Loucy (cell line): ENCODE measurements around the gene GXYLT2.

Experiments
- H2AFZ ChIP-seq: fragments of 200-600 bp; sonication (generic); 2 replicates; pipeline ENCODE4 v1.6.0; 2016; ENCODE audit warnings: antibody characterized with exemption, mild to moderate bottlenecking, low read length, moderate library complexity
- H3F3A ChIP-seq: fragments of 200-600 bp; 2 replicates; pipeline ENCODE4 v1.6.0; 2016; ENCODE audit warnings: antibody characterized with exemption, low read depth, mild to moderate bottlenecking
- H3K27me3 ChIP-seq: fragments of 200-600 bp; sonication (generic); 2 replicates; pipeline ENCODE4 v1.6.1; 2014; ENCODE audit warnings: low read length, mild to moderate bottlenecking; ENCODE audit not compliant: insufficient read depth, poor library complexity, severe bottlenecking
- H3K36me3 ChIP-seq: fragments of 200-600 bp; sonication (generic); 2 replicates; pipeline ENCODE4 v1.6.1; 2016; ENCODE audit warnings: low read length; ENCODE audit not compliant: insufficient read depth
- H3K4me1 ChIP-seq: fragments of 200-600 bp; sonication (generic); 2 replicates; pipeline ENCODE4 v1.5.1; 2014; ENCODE audit warnings: low read length, mild to moderate bottlenecking; ENCODE audit not compliant: insufficient read depth, poor library complexity, severe bottlenecking
- H3K4me2 ChIP-seq: fragments of 200-600 bp; sonication (generic); 2 replicates; pipeline ENCODE4 v1.6.0; 2014; ENCODE audit warnings: antibody characterized with exemption, low read length, low read depth, mild to moderate bottlenecking; ENCODE audit not compliant: poor library complexity, severe bottlenecking
- H3K4me3 ChIP-seq: fragments of 200-600 bp; sonication (generic); 2 replicates; pipeline ENCODE4 v1.5.1; 2014; ENCODE audit warnings: low read length, mild to moderate bottlenecking, mixed read lengths; ENCODE audit not compliant: poor library complexity, severe bottlenecking
- H3K79me2 ChIP-seq: fragments of 200-600 bp; sonication (generic); 2 replicates; pipeline ENCODE4 v1.6.1; 2014; ENCODE audit warnings: low read length; ENCODE audit not compliant: insufficient read depth
- H3K9ac ChIP-seq: fragments of 200-600 bp; sonication (generic); 2 replicates; pipeline ENCODE4 v1.6.0; 2014; ENCODE audit warnings: mild to moderate bottlenecking, low read depth, low read length, moderate library complexity; ENCODE audit not compliant: poor library complexity, severe bottlenecking
- H3K9me2 ChIP-seq: fragments of 200-600 bp; sonication (generic); replicated peaks from 2 replicates; pipeline ENCODE4 v1.6.1; 2016; ENCODE audit warnings: low read depth, low read length, mixed read lengths
- H3K9me3 ChIP-seq: fragments of 200-600 bp; sonication (generic); 2 replicates; pipeline ENCODE4 v1.6.1; 2014; ENCODE audit warnings: mild to moderate bottlenecking, antibody characterized with exemption, low read length, low read depth; ENCODE audit not compliant: insufficient read depth
- H4K20me1 ChIP-seq: fragments of 200-600 bp; sonication (generic); 2 replicates; pipeline ENCODE4 v1.6.0; 2014; ENCODE audit warnings: antibody characterized with exemption, low read length, mild to moderate bottlenecking; ENCODE audit not compliant: insufficient read depth, poor library complexity, severe bottlenecking
- CTCF ChIP-seq: fragments of 200-600 bp; sonication (generic); conservative IDR thresholded peaks from 2 replicates; pipeline ENCODE4 v1.5.1; 2014; ENCODE audit warnings: mild to moderate bottlenecking, antibody characterized with exemption, low read length
- EZH2phosphoT487 ChIP-seq: fragments of 200-600 bp; IDR thresholded peaks from 2 replicates; pipeline ENCODE4 v1.6.1; 2018; ENCODE audit warnings: antibody characterized with exemption, mild to moderate bottlenecking, moderate library complexity, borderline replicate concordance

GXYLT2 gene

GRCh38 chr3:72950372-72950771, 62.5 kb downstream of the GXYLT2 start:
- Histone ChIP-seq H3K79me2 (no peaks in the 10 kb centered on the region), H3K9me2 (no peaks in the 10 kb centered on the region), H2AFZ (no peak overlapping the region), H3K9me3 (no peaks in the 10 kb centered on the region), H3K36me3 (no peaks in the 10 kb centered on the region), H3F3A (no peaks in the 10 kb centered on the region), H3K4me1 (no peaks in the 10 kb centered on the region), H3K27me3 (no peaks in the 10 kb centered on the region), H3K9ac (no peak overlapping the region), H3K4me2 (no peak overlapping the region), H3K4me3 (no peak overlapping the region), H4K20me1 (no peaks in the 10 kb centered on the region)
- TF ChIP-seq EZH2phosphoT487 (no peak), CTCF (no peak)

- H3K4me2 ChIP-seq = no peak overlapping the region
- H3K36me3 ChIP-seq = no peaks in the 10 kb centered on the region
- H2AFZ ChIP-seq = no peak overlapping the region
- TF ChIP-seq EZH2phosphoT487 (no peak), CTCF (no peak)
- no peak overlapping the region for H3K9ac ChIP-seq
- H3K79me2 ChIP-seq = no peaks in the 10 kb centered on the region
- no peaks in the 10 kb centered on the region for H3F3A ChIP-seq
- no peaks in the 10 kb centered on the region for H3K9me2 ChIP-seq
- no peaks in the 10 kb centered on the region for H4K20me1 ChIP-seq
- no peaks in the 10 kb centered on the region for H3K4me1 ChIP-seq
- no peaks in the 10 kb centered on the region for H3K27me3 ChIP-seq
- no peak overlapping the region for H3K4me3 ChIP-seq
- H3K9me3 ChIP-seq = no peaks in the 10 kb centered on the region
Measured at GRCh38 chr3:72950801-72951200, 63.0 kb downstream of the GXYLT2 start.

GRCh38 chr3:72951259-72951722, 63.4 kb downstream of the GXYLT2 start:
- Histone ChIP-seq H3K9ac (no peak overlapping the region), H2AFZ (no peak overlapping the region), H3K4me3 (no peak overlapping the region), H3K4me1 (no peaks in the 10 kb centered on the region), H3F3A (no peaks in the 10 kb centered on the region), H3K4me2 (no peak overlapping the region), H3K27me3 (no peaks in the 10 kb centered on the region), H4K20me1 (no peaks in the 10 kb centered on the region), H3K36me3 (no peaks in the 10 kb centered on the region), H3K9me2 (no peaks in the 10 kb centered on the region), H3K79me2 (no peaks in the 10 kb centered on the region), H3K9me3 (no peaks in the 10 kb centered on the region)
- TF ChIP-seq CTCF (no peak), EZH2phosphoT487 (no peak)
